Progenitor cell of endocrine pancreas (in vitro differentiated cells): ENCODE data around the gene SMIM23. TPM values are rescaled to one million over a fixed set of nuclear protein-coding genes. Genes with fewer than 3 reads are reported as not detected.
"Not testable (repeated sequence)": the region's sequence is repeated elsewhere in the genome, so short reads cannot be mapped to it uniquely, and the experiment has no call there.

Experiments used
- DNase-seq: peaks from one replicate; pipeline ENCODE4 v3.0.0; 2021; ENCODE audit warnings: low spot score; ENCODE audit not compliant: unreplicated experiment
- H3K27ac Mint-ChIP-seq: 2 replicates; pipeline ENCODE4 v1.8.0; 2021; ENCODE audit warnings: mild to moderate bottlenecking, moderate library complexity, mixed read lengths
- H3K27me3 Mint-ChIP-seq: 2 replicates; pipeline ENCODE4 v1.8.0; 2021; ENCODE audit warnings: mixed read lengths
- H3K36me3 Mint-ChIP-seq: 2 replicates; pipeline ENCODE4 v1.8.0; 2022; ENCODE audit warnings: mixed read lengths; ENCODE audit not compliant: insufficient read depth
- H3K4me1 Mint-ChIP-seq: 2 replicates; pipeline ENCODE4 v1.8.0; 2021; ENCODE audit warnings: low read depth, mixed read lengths
- H3K4me3 Mint-ChIP-seq: 2 replicates; pipeline ENCODE4 v1.8.0; 2021; ENCODE audit warnings: low read depth, mild to moderate bottlenecking, moderate library complexity, mixed read lengths
- H3K9me3 Mint-ChIP-seq: 2 replicates; pipeline ENCODE4 v1.8.0; 2021; ENCODE audit warnings: low read depth, mixed read lengths
- total RNA-seq: library from RNA; stranded (reverse); gene quantifications from 2 replicates; pipeline ENCODE4 v1.2.1, GENCODE V29; 2021
- TF ChIP-seq, protein P1 (sequence below): fragments of 200-600 bp; sonication (generic); IDR thresholded peaks from one replicate; pipeline ENCODE4 v1.5.0; 2021; ENCODE audit warnings: antibody characterized with exemption, mild to moderate bottlenecking; ENCODE audit not compliant: unreplicated experiment

SMIM23 gene
- total RNA-seq, 1 donor from 2014 or later: not detected

DNA sequence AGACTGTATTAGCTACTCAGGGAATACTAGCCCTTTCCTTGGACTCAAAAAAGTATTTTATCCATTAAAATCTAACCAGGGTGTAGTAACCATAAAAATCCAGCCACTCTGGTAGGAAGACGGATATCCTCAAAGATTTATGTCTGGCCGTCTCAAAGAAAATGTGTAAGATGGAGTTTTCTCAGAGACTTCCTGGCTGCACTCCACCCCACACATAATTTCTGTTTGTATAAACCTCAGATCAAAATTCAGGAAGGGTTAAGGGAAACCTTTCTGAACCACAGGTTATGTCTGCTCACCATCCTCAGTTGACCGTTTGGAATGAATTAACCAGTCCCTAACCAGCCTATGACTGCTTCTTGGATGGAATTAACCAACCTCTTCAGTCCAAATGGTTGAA lies 13.8 kb upstream of the SMIM23 start:
- Mint-ChIP-seq H3K27me3 (peaks cover 6% of the 10 kb centered on the region), H3K4me3 (no peak overlapping the region), H3K4me1 (no peaks in the 10 kb centered on the region), H3K36me3 (no peaks in the 10 kb centered on the region), H3K9me3 (peaks cover 10% of the 10 kb centered on the region), H3K27ac (no peak overlapping the region)
- DNase-seq: no peak
- TF ChIP-seq, protein P1, sequence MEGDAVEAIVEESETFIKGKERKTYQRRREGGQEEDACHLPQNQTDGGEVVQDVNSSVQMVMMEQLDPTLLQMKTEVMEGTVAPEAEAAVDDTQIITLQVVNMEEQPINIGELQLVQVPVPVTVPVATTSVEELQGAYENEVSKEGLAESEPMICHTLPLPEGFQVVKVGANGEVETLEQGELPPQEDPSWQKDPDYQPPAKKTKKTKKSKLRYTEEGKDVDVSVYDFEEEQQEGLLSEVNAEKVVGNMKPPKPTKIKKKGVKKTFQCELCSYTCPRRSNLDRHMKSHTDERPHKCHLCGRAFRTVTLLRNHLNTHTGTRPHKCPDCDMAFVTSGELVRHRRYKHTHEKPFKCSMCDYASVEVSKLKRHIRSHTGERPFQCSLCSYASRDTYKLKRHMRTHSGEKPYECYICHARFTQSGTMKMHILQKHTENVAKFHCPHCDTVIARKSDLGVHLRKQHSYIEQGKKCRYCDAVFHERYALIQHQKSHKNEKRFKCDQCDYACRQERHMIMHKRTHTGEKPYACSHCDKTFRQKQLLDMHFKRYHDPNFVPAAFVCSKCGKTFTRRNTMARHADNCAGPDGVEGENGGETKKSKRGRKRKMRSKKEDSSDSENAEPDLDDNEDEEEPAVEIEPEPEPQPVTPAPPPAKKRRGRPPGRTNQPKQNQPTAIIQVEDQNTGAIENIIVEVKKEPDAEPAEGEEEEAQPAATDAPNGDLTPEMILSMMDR: no peak

DNA sequence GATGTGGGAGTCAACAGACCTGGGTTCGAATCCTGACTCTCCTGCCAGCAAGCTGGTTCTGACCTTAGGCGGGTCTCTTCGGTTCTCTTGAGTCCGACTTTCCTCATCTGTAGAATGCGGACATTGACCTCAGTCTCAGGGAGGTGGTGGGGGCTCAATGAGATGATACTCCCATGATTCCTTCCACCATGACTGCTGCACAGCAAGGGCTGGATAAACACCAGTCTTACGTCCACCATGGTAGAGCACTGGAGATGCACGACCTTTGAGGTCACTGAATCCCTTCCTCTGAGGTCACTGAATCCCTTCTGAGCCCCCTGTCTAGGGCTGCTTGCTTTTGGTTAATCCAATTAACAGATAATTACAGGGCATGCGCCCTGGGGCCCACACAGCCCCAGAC lies 12.5 kb upstream of the SMIM23 start:
- TF ChIP-seq, protein P1: no peak
- Mint-ChIP-seq H3K9me3 (no peaks in the 10 kb centered on the region), H3K4me3 (no peak overlapping the region), H3K27ac (no peak overlapping the region), H3K36me3 (no peaks in the 10 kb centered on the region), H3K27me3 (peaks cover 6% of the 10 kb centered on the region), H3K4me1 (no peaks in the 10 kb centered on the region)
- DNase-seq: no peak

DNA sequence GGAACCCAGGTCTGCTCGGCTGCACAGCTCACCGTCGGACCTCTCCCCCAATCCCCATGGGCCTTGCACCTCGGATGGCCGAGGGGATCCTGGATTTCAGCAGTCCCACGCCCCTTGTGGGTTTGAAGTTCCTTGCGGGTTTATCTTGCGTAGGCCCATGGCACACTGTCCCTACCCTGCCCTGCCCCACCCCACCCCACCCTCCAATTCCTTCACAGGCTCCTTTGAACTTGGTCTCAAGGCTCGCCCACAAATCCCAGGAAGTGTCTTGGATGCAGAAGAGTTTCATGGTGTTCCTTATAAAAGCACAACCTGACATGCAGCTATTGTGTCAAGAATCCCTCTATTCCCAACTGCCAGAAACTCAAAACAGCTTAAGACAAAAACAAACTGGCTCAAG lies 11.2 kb upstream of the SMIM23 start:
- no peak for DNase-seq
- no peaks in the 10 kb centered on the region for H3K4me1 Mint-ChIP-seq
- no peak overlapping the region for H3K27ac Mint-ChIP-seq
- peaks cover 12% of the 10 kb centered on the region for H3K27me3 Mint-ChIP-seq
- H3K9me3 Mint-ChIP-seq: no peaks in the 10 kb centered on the region
- no peaks in the 10 kb centered on the region for H3K36me3 Mint-ChIP-seq
- no peak overlapping the region for H3K4me3 Mint-ChIP-seq
- TF ChIP-seq, protein P1: no peak

DNA sequence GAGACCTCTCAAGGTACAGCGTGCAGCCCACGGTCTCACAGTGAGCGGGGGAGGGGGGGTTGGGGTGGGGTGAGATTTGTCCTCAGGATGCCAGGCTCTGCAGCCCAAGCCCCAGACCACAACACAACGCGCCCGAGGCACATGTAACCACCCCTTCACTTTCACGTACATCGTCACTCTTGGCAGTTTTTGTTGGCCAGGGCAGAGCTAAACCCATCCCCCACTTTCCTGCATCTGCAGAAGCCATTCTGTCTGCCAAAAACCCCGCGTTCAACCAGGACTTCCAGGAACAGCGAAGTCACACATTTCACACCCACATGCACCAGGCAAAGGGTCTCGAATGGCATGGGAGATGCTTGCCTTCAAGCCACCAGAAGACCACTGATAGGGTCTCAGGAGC lies 9.4 kb upstream of the SMIM23 start:
- Mint-ChIP-seq H3K4me3 (no peak overlapping the region), H3K36me3 (no peaks in the 10 kb centered on the region)

DNA sequence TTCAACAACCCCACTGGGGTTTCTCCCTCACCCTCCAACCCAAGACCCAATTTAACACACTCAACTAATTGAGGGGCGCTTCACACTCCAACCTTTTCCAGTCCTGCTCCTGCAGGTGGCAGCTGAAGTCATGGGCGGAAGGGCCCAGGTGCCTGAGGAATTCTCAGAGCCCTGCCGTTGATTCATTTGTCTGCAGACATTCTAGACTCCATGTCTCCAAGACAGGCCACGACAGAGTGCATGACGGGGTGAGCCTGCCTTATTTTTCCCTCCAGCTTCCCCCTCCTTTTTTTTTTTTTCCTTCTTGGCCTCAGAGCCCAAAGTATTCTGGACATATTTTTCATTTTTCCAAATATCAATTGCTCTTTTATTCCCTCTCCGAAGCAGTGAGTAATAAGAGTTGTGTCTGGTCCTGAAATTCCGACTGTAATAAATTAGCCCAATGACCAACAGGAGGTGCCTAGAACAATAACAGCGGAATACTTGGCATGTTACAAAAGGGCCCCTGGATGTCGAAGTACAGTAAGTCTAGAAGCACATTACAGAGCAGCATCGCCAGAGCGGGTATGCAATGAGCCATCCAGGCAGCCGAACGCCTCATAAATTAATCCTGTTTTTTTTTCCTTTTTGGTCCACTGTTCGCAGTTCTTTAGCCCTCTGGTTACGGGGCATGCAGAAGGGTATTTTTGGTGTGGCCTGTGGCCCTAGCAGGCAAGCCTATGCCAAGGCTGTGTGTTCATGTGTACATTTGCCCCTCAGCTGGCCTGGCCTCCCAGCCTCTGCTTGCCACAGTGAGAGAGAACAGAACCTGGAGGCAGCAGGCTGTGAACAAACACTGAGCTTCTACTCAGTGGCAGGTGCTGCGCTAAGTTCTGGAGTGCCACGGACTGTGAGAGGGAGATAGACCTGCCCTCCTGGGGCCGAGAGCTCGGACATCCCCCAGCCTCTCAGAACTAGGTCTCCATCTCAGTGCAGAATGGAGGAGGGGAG lies 8.6 kb upstream of the SMIM23 start:
- peaks cover 13% of the 10 kb centered on the region for H3K27me3 Mint-ChIP-seq
- no peak overlapping the region for H3K4me3 Mint-ChIP-seq
- no peak overlapping the region for H3K27ac Mint-ChIP-seq
- TF ChIP-seq, protein P1: no peak
- DNase-seq: no peak
- peaks cover 3% of the 10 kb centered on the region for H3K9me3 Mint-ChIP-seq
- no peaks in the 10 kb centered on the region for H3K36me3 Mint-ChIP-seq
- H3K4me1 Mint-ChIP-seq: no peaks in the 10 kb centered on the region

More for the DNA sequence above, 9.4 kb upstream of the SMIM23 start:
- no peak for DNase-seq
- Mint-ChIP-seq H3K9me3 (no peaks in the 10 kb centered on the region), H3K4me1 (no peaks in the 10 kb centered on the region), H3K27ac (no peak overlapping the region), H3K27me3 (peaks cover 11% of the 10 kb centered on the region)
- TF ChIP-seq, protein P1: no peak

DNA sequence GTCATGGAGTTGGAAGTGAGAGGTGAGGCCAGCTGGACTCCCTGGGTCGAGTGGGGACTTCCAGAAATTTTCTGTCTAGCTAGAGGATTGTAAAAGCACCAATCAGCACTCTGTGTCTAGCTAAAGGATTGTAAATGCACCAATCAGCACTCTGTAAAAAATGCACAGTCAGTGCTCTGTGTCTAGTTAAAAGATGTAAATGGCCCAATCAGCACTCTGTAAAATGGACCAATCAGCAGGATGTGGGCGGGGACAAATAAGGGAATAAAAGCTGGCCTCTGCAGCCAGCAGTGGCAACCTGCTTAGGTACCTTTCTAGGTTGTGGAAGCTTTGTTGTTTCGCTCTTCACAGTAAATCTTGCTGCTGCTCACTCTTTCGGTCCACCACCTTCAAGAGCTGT lies 3.9 kb upstream of the SMIM23 start:
- H3K36me3 Mint-ChIP-seq, H3K4me3 Mint-ChIP-seq, H3K27ac Mint-ChIP-seq, DNase-seq, H3K4me1 Mint-ChIP-seq, H3K9me3 Mint-ChIP-seq: not testable (repeated sequence)
- H3K27me3 Mint-ChIP-seq: peaks cover 13% of the 10 kb centered on the region
